Stomach (tissue), 4 donors: ENCODE measurements around the gene GIMAP5.
"Not testable (repeated sequence)": the region's sequence is repeated elsewhere in the genome, so short reads cannot be mapped to it uniquely, and the experiment has no call there.

ENCODE experiments used
- CTCF ChIP-seq, 7 experiments: fragments of 450-650 bp in 4 of 7; fragments of 200-600 bp in 3 of 7; sonication (generic) in 3 of 7; IDR thresholded peaks; one replicate each; pipeline ENCODE4 v1.5.1; 2016 to 2019; ENCODE audit warnings: antibody characterized with exemption in 7 of 7, control low read depth in 2 of 7, mild to moderate bottlenecking in 1 of 7
- POLR2A ChIP-seq, 4 donors: fragments of 450-650 bp; IDR thresholded peaks; one replicate each; pipeline ENCODE4 v1.6.1; 2016; ENCODE audit warnings: antibody characterized with exemption in 4 of 4, control low read depth in 2 of 4, mild to moderate bottlenecking in 1 of 4, moderate library complexity in 1 of 4

- TF ChIP-seq CTCF, POLR2A (IDR thresholded peaks at IDR 0.05): not testable (repeated sequence)
These were observed 36.9 kb downstream of the GIMAP5 start for GRCh38 chr7:150774131-150774530.
